Loucy (cell line): ENCODE measurements around the gene PDGFB.

Experiments used
- H2AFZ ChIP-seq: fragments of 200-600 bp; sonication (generic); 2 replicates; pipeline ENCODE4 v1.6.0; 2016; ENCODE audit warnings: antibody characterized with exemption, mild to moderate bottlenecking, low read length, moderate library complexity
- H3F3A ChIP-seq: fragments of 200-600 bp; 2 replicates; pipeline ENCODE4 v1.6.0; 2016; ENCODE audit warnings: antibody characterized with exemption, low read depth, mild to moderate bottlenecking
- H3K27me3 ChIP-seq: fragments of 200-600 bp; sonication (generic); 2 replicates; pipeline ENCODE4 v1.6.1; 2014; ENCODE audit warnings: low read length, mild to moderate bottlenecking; ENCODE audit not compliant: insufficient read depth, poor library complexity, severe bottlenecking
- H3K36me3 ChIP-seq: fragments of 200-600 bp; sonication (generic); 2 replicates; pipeline ENCODE4 v1.6.1; 2016; ENCODE audit warnings: low read length; ENCODE audit not compliant: insufficient read depth
- H3K4me1 ChIP-seq: fragments of 200-600 bp; sonication (generic); 2 replicates; pipeline ENCODE4 v1.5.1; 2014; ENCODE audit warnings: low read length, mild to moderate bottlenecking; ENCODE audit not compliant: insufficient read depth, poor library complexity, severe bottlenecking
- H3K4me2 ChIP-seq: fragments of 200-600 bp; sonication (generic); 2 replicates; pipeline ENCODE4 v1.6.0; 2014; ENCODE audit warnings: antibody characterized with exemption, low read length, low read depth, mild to moderate bottlenecking; ENCODE audit not compliant: poor library complexity, severe bottlenecking
- H3K4me3 ChIP-seq: fragments of 200-600 bp; sonication (generic); 2 replicates; pipeline ENCODE4 v1.5.1; 2014; ENCODE audit warnings: low read length, mild to moderate bottlenecking, mixed read lengths; ENCODE audit not compliant: poor library complexity, severe bottlenecking
- H3K79me2 ChIP-seq: fragments of 200-600 bp; sonication (generic); 2 replicates; pipeline ENCODE4 v1.6.1; 2014; ENCODE audit warnings: low read length; ENCODE audit not compliant: insufficient read depth
- H3K9ac ChIP-seq: fragments of 200-600 bp; sonication (generic); 2 replicates; pipeline ENCODE4 v1.6.0; 2014; ENCODE audit warnings: mild to moderate bottlenecking, low read depth, low read length, moderate library complexity; ENCODE audit not compliant: poor library complexity, severe bottlenecking
- H3K9me2 ChIP-seq: fragments of 200-600 bp; sonication (generic); replicated peaks from 2 replicates; pipeline ENCODE4 v1.6.1; 2016; ENCODE audit warnings: low read depth, low read length, mixed read lengths
- H3K9me3 ChIP-seq: fragments of 200-600 bp; sonication (generic); 2 replicates; pipeline ENCODE4 v1.6.1; 2014; ENCODE audit warnings: mild to moderate bottlenecking, antibody characterized with exemption, low read length, low read depth; ENCODE audit not compliant: insufficient read depth
- H4K20me1 ChIP-seq: fragments of 200-600 bp; sonication (generic); 2 replicates; pipeline ENCODE4 v1.6.0; 2014; ENCODE audit warnings: antibody characterized with exemption, low read length, mild to moderate bottlenecking; ENCODE audit not compliant: insufficient read depth, poor library complexity, severe bottlenecking
- EZH2phosphoT487 ChIP-seq: fragments of 200-600 bp; IDR thresholded peaks from 2 replicates; pipeline ENCODE4 v1.6.1; 2018; ENCODE audit warnings: antibody characterized with exemption, mild to moderate bottlenecking, moderate library complexity, borderline replicate concordance
- TF ChIP-seq, protein P1 (sequence below): fragments of 200-600 bp; sonication (generic); conservative IDR thresholded peaks from 2 replicates; pipeline ENCODE4 v1.5.1; 2014; ENCODE audit warnings: mild to moderate bottlenecking, antibody characterized with exemption, low read length

Gene PDGFB

DNA sequence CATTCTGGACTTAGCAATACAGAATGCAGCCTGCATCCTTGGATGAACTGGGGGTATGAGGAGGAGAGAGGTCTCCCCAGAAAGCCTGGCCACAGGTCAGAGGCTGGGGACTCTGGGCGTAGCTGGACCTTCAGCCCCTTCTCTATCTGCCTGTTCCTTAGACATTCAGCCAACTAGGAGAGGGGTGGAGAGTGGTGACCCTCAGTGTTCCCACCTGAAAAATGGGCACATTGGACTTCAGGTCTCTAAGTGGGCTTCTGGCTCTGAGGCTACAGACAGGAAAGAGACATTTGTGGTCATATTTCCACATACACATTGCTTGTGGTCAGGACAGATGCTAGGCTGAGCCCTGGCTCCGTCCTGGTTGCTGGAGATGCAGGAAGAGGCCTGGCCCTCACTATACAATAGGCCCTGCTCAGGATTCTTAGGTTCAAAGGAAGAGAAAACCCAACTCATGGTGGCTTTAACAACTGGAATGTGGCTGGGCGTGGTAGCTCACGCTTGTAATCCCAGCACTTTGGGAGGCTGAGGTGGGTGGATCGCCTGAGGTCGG lies 62.2 kb downstream of the PDGFB start:
- Histone ChIP-seq H3K27me3 (no peaks in the 10 kb centered on the region), H3K4me2 (no peak overlapping the region)
- no peak for TF ChIP-seq EZH2phosphoT487

DNA sequence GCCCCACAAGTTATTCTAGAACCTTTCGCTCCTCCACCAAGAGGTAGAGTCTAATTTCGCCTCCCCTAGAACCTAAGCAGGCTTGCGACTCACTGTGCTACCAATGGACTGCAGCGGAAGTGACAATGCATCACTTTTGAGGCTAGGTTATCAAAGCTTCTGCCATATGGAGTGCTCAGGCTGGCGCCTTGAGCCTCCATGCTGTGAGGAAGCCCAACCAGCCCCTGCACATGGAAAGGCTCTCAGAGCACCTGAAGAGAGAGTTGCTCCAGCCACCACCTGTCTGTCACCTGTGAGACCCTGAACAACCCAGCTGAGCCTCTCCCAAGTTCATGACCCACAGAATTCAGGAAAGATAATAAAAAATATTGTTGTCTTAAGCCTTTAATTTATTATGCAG lies 63.0 kb downstream of the PDGFB start:
- H3K9me3 ChIP-seq = no peaks in the 10 kb centered on the region
- no peak overlapping the region for H3K4me2 ChIP-seq
- H3K9ac ChIP-seq = no peak overlapping the region
- no peaks in the 10 kb centered on the region for H3K4me1 ChIP-seq
- no peaks in the 10 kb centered on the region for H3K79me2 ChIP-seq
- TF ChIP-seq, protein P1, sequence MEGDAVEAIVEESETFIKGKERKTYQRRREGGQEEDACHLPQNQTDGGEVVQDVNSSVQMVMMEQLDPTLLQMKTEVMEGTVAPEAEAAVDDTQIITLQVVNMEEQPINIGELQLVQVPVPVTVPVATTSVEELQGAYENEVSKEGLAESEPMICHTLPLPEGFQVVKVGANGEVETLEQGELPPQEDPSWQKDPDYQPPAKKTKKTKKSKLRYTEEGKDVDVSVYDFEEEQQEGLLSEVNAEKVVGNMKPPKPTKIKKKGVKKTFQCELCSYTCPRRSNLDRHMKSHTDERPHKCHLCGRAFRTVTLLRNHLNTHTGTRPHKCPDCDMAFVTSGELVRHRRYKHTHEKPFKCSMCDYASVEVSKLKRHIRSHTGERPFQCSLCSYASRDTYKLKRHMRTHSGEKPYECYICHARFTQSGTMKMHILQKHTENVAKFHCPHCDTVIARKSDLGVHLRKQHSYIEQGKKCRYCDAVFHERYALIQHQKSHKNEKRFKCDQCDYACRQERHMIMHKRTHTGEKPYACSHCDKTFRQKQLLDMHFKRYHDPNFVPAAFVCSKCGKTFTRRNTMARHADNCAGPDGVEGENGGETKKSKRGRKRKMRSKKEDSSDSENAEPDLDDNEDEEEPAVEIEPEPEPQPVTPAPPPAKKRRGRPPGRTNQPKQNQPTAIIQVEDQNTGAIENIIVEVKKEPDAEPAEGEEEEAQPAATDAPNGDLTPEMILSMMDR = no peak
- no peak for TF ChIP-seq EZH2phosphoT487
- no peaks in the 10 kb centered on the region for H4K20me1 ChIP-seq
- no peak overlapping the region for H3K4me3 ChIP-seq
- no peaks in the 10 kb centered on the region for H3K36me3 ChIP-seq
- no peaks in the 10 kb centered on the region for H3F3A ChIP-seq
- no peaks in the 10 kb centered on the region for H3K27me3 ChIP-seq
- no peaks in the 10 kb centered on the region for H3K9me2 ChIP-seq
- no peak overlapping the region for H2AFZ ChIP-seq

More for the DNA sequence above, 62.2 kb downstream of the PDGFB start:
- Histone ChIP-seq H3K9me3 (no peaks in the 10 kb centered on the region), H3K36me3 (no peaks in the 10 kb centered on the region), H3F3A (no peaks in the 10 kb centered on the region), H3K4me1 (no peaks in the 10 kb centered on the region), H3K9ac (no peak overlapping the region), H2AFZ (no peak overlapping the region), H3K79me2 (no peaks in the 10 kb centered on the region), H3K4me3 (no peak overlapping the region), H3K9me2 (no peaks in the 10 kb centered on the region), H4K20me1 (no peaks in the 10 kb centered on the region)

DNA sequence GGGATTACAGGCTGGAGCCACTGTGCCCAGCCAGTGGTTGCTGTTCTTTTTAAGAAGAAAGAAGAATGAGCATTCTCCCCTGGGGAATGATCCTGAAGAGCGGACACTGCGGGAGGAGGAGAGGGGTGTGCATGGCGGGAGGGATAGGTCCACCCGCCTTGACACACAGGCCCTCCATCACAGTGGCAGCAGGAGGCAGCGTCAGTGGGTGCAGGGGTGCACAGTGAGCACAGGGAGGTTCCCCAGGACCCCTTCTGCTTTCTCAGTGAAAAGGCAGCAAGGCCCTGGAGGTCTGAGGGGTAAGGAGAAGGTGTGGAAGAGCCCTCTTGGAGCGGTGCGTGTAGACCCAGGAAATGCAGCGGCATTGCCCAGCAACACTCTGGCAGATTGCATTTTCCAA lies 63.4 kb downstream of the PDGFB start:
- Histone ChIP-seq H4K20me1 (no peaks in the 10 kb centered on the region), H3K27me3 (no peaks in the 10 kb centered on the region), H3K9me2 (no peaks in the 10 kb centered on the region), H3K4me2 (no peak overlapping the region), H3K9ac (no peak overlapping the region), H3K9me3 (no peaks in the 10 kb centered on the region), H3K4me1 (no peaks in the 10 kb centered on the region), H3K79me2 (no peaks in the 10 kb centered on the region), H3F3A (no peaks in the 10 kb centered on the region), H2AFZ (no peak overlapping the region), H3K4me3 (no peak overlapping the region), H3K36me3 (no peaks in the 10 kb centered on the region)
- TF ChIP-seq, protein P1 = no peak
- no peak for TF ChIP-seq EZH2phosphoT487

DNA sequence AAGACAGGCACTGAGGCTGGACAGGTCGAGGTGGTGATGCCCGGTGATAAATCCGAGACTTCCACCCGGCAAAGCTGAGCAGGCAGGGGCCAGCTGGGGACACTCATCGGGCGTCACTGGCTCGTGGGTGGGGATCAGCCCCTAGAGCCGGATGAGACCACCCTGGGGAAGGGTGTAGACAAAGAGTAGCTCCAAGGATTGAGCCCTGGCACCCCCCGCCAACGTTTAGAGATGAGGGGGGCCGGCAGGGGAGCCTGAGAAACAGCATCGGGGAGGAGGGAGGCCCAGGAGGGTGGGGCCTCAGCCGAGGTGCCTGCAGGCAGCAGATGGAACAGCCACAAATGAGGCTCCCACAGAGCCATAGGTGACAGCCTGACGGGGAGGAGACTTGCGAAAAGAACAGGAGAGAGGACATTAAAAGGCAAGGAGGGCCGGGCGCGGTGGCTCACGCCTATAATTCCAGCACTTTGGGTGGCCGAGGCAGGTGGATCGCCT lies 64.9 kb downstream of the PDGFB start:
- Histone ChIP-seq H2AFZ (no peak overlapping the region), H3K36me3 (no peaks in the 10 kb centered on the region), H3K79me2 (no peaks in the 10 kb centered on the region), H3K9ac (no peak overlapping the region), H3K9me3 (no peaks in the 10 kb centered on the region), H3K4me1 (peaks cover 1% of the 10 kb centered on the region), H3K4me3 (no peak overlapping the region), H3K9me2 (no peaks in the 10 kb centered on the region), H3K27me3 (no peaks in the 10 kb centered on the region), H3K4me2 (no peak overlapping the region), H4K20me1 (no peaks in the 10 kb centered on the region), H3F3A (no peaks in the 10 kb centered on the region)
- TF ChIP-seq, protein P1 = no peak
- no peak for TF ChIP-seq EZH2phosphoT487
